Stimulated activated CD4-positive, alpha-beta T cell treated with anti-CD3 and anti-CD28 coated beads, Interleukin-2, amount 100 ng/mL, for 48 hours (primary cell): ENCODE data around the gene CDHR2.
A peak's percentile ranks its signal among the peaks of the same experiment; 100 is the strongest.

ENCODE experiments used
- DNase-seq, 2 donors: peaks; one replicate each; pipeline ENCODE4 v3.0.0-alpha.2; 2020

Gene CDHR2

GRCh38 chr5:176601901-176602482 lies 52.9 kb downstream of the CDHR2 start:
- no peak for DNase-seq

- DNase-seq: no peak
These were observed 53.9 kb downstream of the CDHR2 start for GRCh38 chr5:176603091-176603490.

- no peak for DNase-seq
These were observed 56.9 kb downstream of the CDHR2 start for GRCh38 chr5:176606032-176606431.

GRCh38 chr5:176606875-176607274 lies 57.7 kb downstream of the CDHR2 start:
- no peak for DNase-seq

GRCh38 chr5:176608142-176608705 lies 59.1 kb downstream of the CDHR2 start:
- DNase-seq: no peak

- no peak for DNase-seq
These were observed 60.0 kb downstream of the CDHR2 start for GRCh38 chr5:176608937-176609723.

GRCh38 chr5:176609724-176610434 lies 60.7 kb downstream of the CDHR2 start, which contains the start of gene GPRIN1:
Gene GPRIN1, minus strand, starts transcription at chr5:176610156. Its CDS starts 10,322 bp downstream, at chr5:176599834.
- DNase-seq: peak; percentile 49 to 70

GRCh38 chr5:176610435-176610773 lies 61.3 kb downstream of the CDHR2 start:
- DNase-seq: no peak

GRCh38 chr5:176611435-176611834 lies 62.3 kb downstream of the CDHR2 start:
- DNase-seq: peak; percentile 52 to 53

GRCh38 chr5:176612008-176612407 lies 62.9 kb downstream of the CDHR2 start:
- no peak for DNase-seq

GRCh38 chr5:176612855-176613254 lies 63.7 kb downstream of the CDHR2 start:
- no peak for DNase-seq

- DNase-seq: no peak
These were observed 65.8 kb downstream of the CDHR2 start for GRCh38 chr5:176614805-176615478.

- no peak for DNase-seq
These were observed 67.4 kb downstream of the CDHR2 start for GRCh38 chr5:176616511-176616910.

- DNase-seq: no peak
These were observed 69.6 kb downstream of the CDHR2 start for GRCh38 chr5:176618783-176619182.

- DNase-seq: peak; percentile 66 to 84
These were observed 70.0 kb downstream of the CDHR2 start for GRCh38 chr5:176619203-176619568.

- DNase-seq: no peak
These were observed 70.6 kb downstream of the CDHR2 start for GRCh38 chr5:176619569-176620332.

GRCh38 chr5:176620333-176620981 lies 71.3 kb downstream of the CDHR2 start:
- DNase-seq: no peak

GRCh38 chr5:176621661-176622079 lies 72.5 kb downstream of the CDHR2 start:
- DNase-seq: no peak

GRCh38 chr5:176624142-176624541 lies 75.0 kb downstream of the CDHR2 start:
- DNase-seq: no peak

GRCh38 chr5:176624938-176625337 lies 75.8 kb downstream of the CDHR2 start:
- no peak for DNase-seq

GRCh38 chr5:176625512-176625911 lies 76.4 kb downstream of the CDHR2 start:
- no peak for DNase-seq
